ENCODE data around the gene TMEM87B.
"Not testable (repeated sequence)": the region's sequence is repeated elsewhere in the genome, so short reads cannot be mapped to it uniquely, and the experiment has no call there.

Gene TMEM87B

DNA sequence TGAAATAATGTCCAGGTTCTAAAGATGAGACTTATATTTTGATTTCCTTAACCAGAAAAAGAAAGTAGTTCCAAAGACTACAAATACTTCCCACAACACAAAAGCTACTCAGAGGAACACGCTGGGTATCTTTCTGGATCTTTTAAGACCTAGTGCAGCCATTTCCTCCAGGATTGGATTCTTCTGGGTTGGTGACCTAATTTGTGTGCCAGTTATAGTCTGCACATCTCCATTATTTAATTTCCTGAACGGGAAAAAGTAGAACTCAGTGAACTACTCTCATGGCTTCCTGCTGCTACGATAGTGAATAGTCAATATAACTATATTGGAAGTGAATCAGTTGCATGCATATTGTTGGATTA lies 1.5 kb downstream of the TMEM87B start:
- no peak for TF ChIP-seq SUZ12 (IDR thresholded peaks at IDR 0.05; ENCODE audit: extremely low read depth, insufficient read depth, insufficient read length)
- no peak for TF ChIP-seq YY1 (IDR thresholded peaks at IDR 0.05; ENCODE audit: insufficient read depth, insufficient read length)
- no peak for TF ChIP-seq ZNF274 (IDR thresholded peaks at IDR 0.05; ENCODE audit: low read depth, low read length)
- DNase-seq (ENCODE audit: low read depth, low spot score) = no peak
- Histone ChIP-seq H3K9me3 (ENCODE audit: insufficient read depth, low read length) (no peaks in the 10 kb centered on the region), H3K4me3 (ENCODE audit: insufficient read length, low read depth) (peak overlapping the region; percentile 79), H3K27me3 (ENCODE audit: insufficient read depth, insufficient read length) (peaks cover 5% of the 10 kb centered on the region), H3K4me1 (ENCODE audit: insufficient read depth, insufficient read length) (peaks cover 2% of the 10 kb centered on the region), H3K36me3 (ENCODE audit: insufficient read depth, insufficient read length, low read length) (peaks cover 15% of the 10 kb centered on the region), H3K9ac (ENCODE audit: insufficient read length, low read depth) (no peak overlapping the region)

GRCh38 chr2:112059671-112060070 lies 4.6 kb downstream of the TMEM87B start:
- DNase-seq (ENCODE audit: low read depth, low spot score) = no peak
- Histone ChIP-seq H3K27me3 (ENCODE audit: insufficient read depth, insufficient read length) (no peaks in the 10 kb centered on the region), H3K9me3 (ENCODE audit: insufficient read depth, low read length) (no peaks in the 10 kb centered on the region), H3K4me1 (ENCODE audit: insufficient read depth, insufficient read length) (no peaks in the 10 kb centered on the region), H3K9ac (ENCODE audit: insufficient read length, low read depth) (no peak overlapping the region), H3K36me3 (ENCODE audit: insufficient read depth, insufficient read length, low read length) (peaks cover 35% of the 10 kb centered on the region), H3K4me3 (ENCODE audit: insufficient read length, low read depth) (no peak overlapping the region)
- TF ChIP-seq ZNF274 (IDR thresholded peaks at IDR 0.05; ENCODE audit: low read depth, low read length) = no peak

DNA sequence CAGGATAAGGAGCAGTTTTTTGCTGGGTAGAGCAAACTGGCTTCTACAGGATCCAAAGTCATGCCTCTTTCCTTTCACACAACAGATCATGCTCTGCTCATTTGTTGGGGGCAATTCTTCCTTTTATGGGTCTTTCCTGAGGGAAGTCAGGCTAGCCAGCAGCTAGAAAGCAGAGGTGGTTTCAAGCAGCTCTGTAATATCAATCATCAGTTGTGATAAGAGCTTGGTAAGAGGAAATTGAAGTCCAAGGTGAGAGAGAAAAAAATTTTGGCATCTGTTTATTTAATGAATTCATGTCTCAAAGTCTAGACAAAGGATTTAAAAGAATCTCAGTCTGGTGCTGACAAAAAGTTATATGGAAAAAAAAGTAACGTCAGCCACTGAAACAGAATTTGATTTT lies 6.2 kb downstream of the TMEM87B start:
- Histone ChIP-seq H3K27me3 (ENCODE audit: insufficient read depth, insufficient read length) (no peaks in the 10 kb centered on the region), H3K9me3 (ENCODE audit: insufficient read depth, low read length) (no peaks in the 10 kb centered on the region), H3K9ac (ENCODE audit: insufficient read length, low read depth) (no peak overlapping the region), H3K36me3 (ENCODE audit: insufficient read depth, insufficient read length, low read length) (peaks cover 40% of the 10 kb centered on the region), H3K4me3 (ENCODE audit: insufficient read length, low read depth) (no peak overlapping the region), H3K4me1 (ENCODE audit: insufficient read depth, insufficient read length) (no peaks in the 10 kb centered on the region)
- TF ChIP-seq YY1 (IDR thresholded peaks at IDR 0.05; ENCODE audit: insufficient read depth, insufficient read length) (no peak), SUZ12 (IDR thresholded peaks at IDR 0.05; ENCODE audit: extremely low read depth, insufficient read depth, insufficient read length) (no peak), ZNF274 (IDR thresholded peaks at IDR 0.05; ENCODE audit: low read depth, low read length) (no peak)
- no peak for DNase-seq (ENCODE audit: low read depth, low spot score)

GRCh38 chr2:112061840-112062239 lies 6.8 kb downstream of the TMEM87B start:
- peaks cover 43% of the 10 kb centered on the region for H3K36me3 ChIP-seq (ENCODE audit: insufficient read depth, insufficient read length, low read length)

GRCh38 chr2:112062894-112063293 lies 7.8 kb downstream of the TMEM87B start:
- H3K4me1 ChIP-seq (ENCODE audit: insufficient read depth, insufficient read length) = no peaks in the 10 kb centered on the region
- H3K9me3 ChIP-seq (ENCODE audit: insufficient read depth, low read length) = no peaks in the 10 kb centered on the region
- DNase-seq (ENCODE audit: low read depth, low spot score) = no peak
- H3K36me3 ChIP-seq (ENCODE audit: insufficient read depth, insufficient read length, low read length) = peaks cover 48% of the 10 kb centered on the region
- no peaks in the 10 kb centered on the region for H3K27me3 ChIP-seq (ENCODE audit: insufficient read depth, insufficient read length)
- H3K9ac ChIP-seq (ENCODE audit: insufficient read length, low read depth) = no peak overlapping the region
- H3K4me3 ChIP-seq (ENCODE audit: insufficient read length, low read depth) = no peak overlapping the region
- no peak for TF ChIP-seq YY1 (IDR thresholded peaks at IDR 0.05; ENCODE audit: insufficient read depth, insufficient read length)
- no peak for TF ChIP-seq ZNF274 (IDR thresholded peaks at IDR 0.05; ENCODE audit: low read depth, low read length)
- no peak for TF ChIP-seq SUZ12 (IDR thresholded peaks at IDR 0.05; ENCODE audit: extremely low read depth, insufficient read depth, insufficient read length)

More at GRCh38 chr2:112061840-112062239, 6.8 kb downstream of the TMEM87B start:
- no peak overlapping the region for H3K9ac ChIP-seq (ENCODE audit: insufficient read length, low read depth)
- no peaks in the 10 kb centered on the region for H3K4me1 ChIP-seq (ENCODE audit: insufficient read depth, insufficient read length)
- H3K9me3 ChIP-seq (ENCODE audit: insufficient read depth, low read length) = no peaks in the 10 kb centered on the region
- H3K27me3 ChIP-seq (ENCODE audit: insufficient read depth, insufficient read length) = no peaks in the 10 kb centered on the region
- TF ChIP-seq SUZ12 (IDR thresholded peaks at IDR 0.05; ENCODE audit: extremely low read depth, insufficient read depth, insufficient read length) (no peak), YY1 (IDR thresholded peaks at IDR 0.05; ENCODE audit: insufficient read depth, insufficient read length) (no peak), ZNF274 (IDR thresholded peaks at IDR 0.05; ENCODE audit: low read depth, low read length) (no peak)
- no peak for DNase-seq (ENCODE audit: low read depth, low spot score)
- no peak overlapping the region for H3K4me3 ChIP-seq (ENCODE audit: insufficient read length, low read depth)

DNA sequence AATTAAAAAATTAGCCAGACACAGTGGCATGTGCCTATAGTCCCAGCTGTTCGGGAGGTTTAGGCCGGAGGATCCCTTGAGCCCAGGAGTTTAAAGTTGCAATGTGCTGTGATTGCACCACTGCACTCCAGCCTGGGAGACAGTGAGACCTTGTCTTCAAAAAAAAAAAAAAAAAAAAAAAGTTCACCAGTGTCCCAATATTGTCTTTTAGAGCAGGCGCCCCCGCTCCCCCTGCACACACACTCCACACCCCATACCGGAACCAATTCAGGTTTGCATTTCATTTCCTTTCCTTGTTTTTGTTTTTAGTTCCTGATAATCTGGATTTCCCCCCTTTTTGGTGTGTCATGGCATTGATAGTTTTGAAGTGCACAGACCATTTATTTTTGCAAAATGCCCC lies 10.4 kb downstream of the TMEM87B start:
- Histone ChIP-seq H3K4me3 (ENCODE audit: insufficient read length, low read depth) (no peak overlapping the region), H3K36me3 (ENCODE audit: insufficient read depth, insufficient read length, low read length) (peaks cover 43% of the 10 kb centered on the region), H3K27me3 (ENCODE audit: insufficient read depth, insufficient read length) (no peaks in the 10 kb centered on the region), H3K9ac (ENCODE audit: insufficient read length, low read depth) (no peak overlapping the region), H3K9me3 (ENCODE audit: insufficient read depth, low read length) (no peaks in the 10 kb centered on the region), H3K4me1 (ENCODE audit: insufficient read depth, insufficient read length) (no peaks in the 10 kb centered on the region)
- no peak for DNase-seq (ENCODE audit: low read depth, low spot score)
- no peak for TF ChIP-seq ZNF274 (IDR thresholded peaks at IDR 0.05; ENCODE audit: low read depth, low read length)

GRCh38 chr2:112065966-112066365 lies 10.9 kb downstream of the TMEM87B start:
- no peaks in the 10 kb centered on the region for H3K27me3 ChIP-seq (ENCODE audit: insufficient read depth, insufficient read length)
- DNase-seq (ENCODE audit: low read depth, low spot score) = no peak
- no peak for TF ChIP-seq SUZ12 (IDR thresholded peaks at IDR 0.05; ENCODE audit: extremely low read depth, insufficient read depth, insufficient read length)
- TF ChIP-seq YY1 (IDR thresholded peaks at IDR 0.05; ENCODE audit: insufficient read depth, insufficient read length) = no peak
- no peak for TF ChIP-seq ZNF274 (IDR thresholded peaks at IDR 0.05; ENCODE audit: low read depth, low read length)
- H3K9ac ChIP-seq (ENCODE audit: insufficient read length, low read depth) = no peak overlapping the region
- peaks cover 40% of the 10 kb centered on the region for H3K36me3 ChIP-seq (ENCODE audit: insufficient read depth, insufficient read length, low read length)
- H3K4me1 ChIP-seq (ENCODE audit: insufficient read depth, insufficient read length) = no peaks in the 10 kb centered on the region
- no peak overlapping the region for H3K4me3 ChIP-seq (ENCODE audit: insufficient read length, low read depth)
- H3K9me3 ChIP-seq (ENCODE audit: insufficient read depth, low read length) = no peaks in the 10 kb centered on the region

GRCh38 chr2:112069794-112070193 lies 14.7 kb downstream of the TMEM87B start:
- not testable (repeated sequence) for H3K9ac ChIP-seq (ENCODE audit: insufficient read length, low read depth); DNase-seq (ENCODE audit: low read depth, low spot score); H3K4me3 ChIP-seq (ENCODE audit: insufficient read length, low read depth); H3K4me1 ChIP-seq (ENCODE audit: insufficient read depth, insufficient read length); H3K27me3 ChIP-seq (ENCODE audit: insufficient read depth, insufficient read length)
- Histone ChIP-seq H3K36me3 (ENCODE audit: insufficient read depth, insufficient read length, low read length) (peaks cover 14% of the 10 kb centered on the region), H3K9me3 (ENCODE audit: insufficient read depth, low read length) (peaks cover 10% of the 10 kb centered on the region; the same call in 1 of the 2 replicates)
